ENCODE results near the gene DHRSX. TPM values are rescaled to one million over a fixed set of nuclear protein-coding genes. Genes with fewer than 3 reads are reported as not detected.

The DHRSX gene
- polyA plus RNA-seq, 1 donor from 2014 or later: 15.7 TPM

- Histone ChIP-seq H3K4me2 (ENCODE audit: low read length) (no peak overlapping the region), H3K27ac (ENCODE audit: low read length) (no peak overlapping the region), H3K9me2 (ENCODE audit: insufficient read depth, low read length) (no peaks in the 10 kb centered on the region)
Observed at GRCh38 chrX:2188330-2188792, 312.4 kb downstream of the DHRSX start.

More at GRCh38 chrX:2188330-2188792, 312.4 kb downstream of the DHRSX start:
- Histone ChIP-seq H3F3A (ENCODE audit: insufficient read depth, low read length, poor library complexity, severe bottlenecking) (no peaks in the 10 kb centered on the region), H2AFZ (ENCODE audit: low read depth, low read length) (no peak overlapping the region), H3K9me3 (ENCODE audit: low read length) (peaks cover 11% of the 10 kb centered on the region), H3K4me3 (ENCODE audit: low read length) (no peak overlapping the region), H3K9ac (ENCODE audit: low read length) (no peak overlapping the region), H3K36me3 (ENCODE audit: insufficient read depth, low read length) (no peaks in the 10 kb centered on the region), H3K79me2 (replicated peaks; ENCODE audit: insufficient read depth, low read length) (no peaks in the 10 kb centered on the region), H4K20me1 (ENCODE audit: insufficient read depth) (no peaks in the 10 kb centered on the region), H3K27me3 (ENCODE audit: insufficient read depth, low read depth, low read length) (no peaks in the 10 kb centered on the region)
- TF ChIP-seq RAD21 (conservative IDR thresholded peaks at IDR 0.05) (no peak), REST (IDR thresholded peaks at IDR 0.05; ENCODE audit: borderline replicate concordance) (no peak), MXI1 (conservative IDR thresholded peaks at IDR 0.05; ENCODE audit: poor library complexity, severe bottlenecking) (no peak), CTCF (IDR thresholded peaks at IDR 0.05; ENCODE audit: poor library complexity, severe bottlenecking) (no peak), EP300 (conservative IDR thresholded peaks at IDR 0.05; ENCODE audit: poor library complexity, severe bottlenecking) (no peak), TAF1 (IDR thresholded peaks at IDR 0.05; ENCODE audit: low read depth) (no peak), SMC3 (conservative IDR thresholded peaks at IDR 0.05; ENCODE audit: poor library complexity) (no peak), EZH2 (IDR thresholded peaks at IDR 0.05; ENCODE audit: borderline replicate concordance, insufficient read depth, low read length, poor library complexity, severe bottlenecking) (no peak), POLR2AphosphoS5 (IDR thresholded peaks at IDR 0.05) (no peak)

Measured in neural cell (in vitro differentiated cells).